ENCODE results near the gene RASGRP3.
A peak's percentile ranks its signal among the peaks of the same experiment; 100 is the strongest.
"Not testable (repeated sequence)": the region's sequence is repeated elsewhere in the genome, so short reads cannot be mapped to it uniquely, and the experiment has no call there.

Gene RASGRP3

DNA sequence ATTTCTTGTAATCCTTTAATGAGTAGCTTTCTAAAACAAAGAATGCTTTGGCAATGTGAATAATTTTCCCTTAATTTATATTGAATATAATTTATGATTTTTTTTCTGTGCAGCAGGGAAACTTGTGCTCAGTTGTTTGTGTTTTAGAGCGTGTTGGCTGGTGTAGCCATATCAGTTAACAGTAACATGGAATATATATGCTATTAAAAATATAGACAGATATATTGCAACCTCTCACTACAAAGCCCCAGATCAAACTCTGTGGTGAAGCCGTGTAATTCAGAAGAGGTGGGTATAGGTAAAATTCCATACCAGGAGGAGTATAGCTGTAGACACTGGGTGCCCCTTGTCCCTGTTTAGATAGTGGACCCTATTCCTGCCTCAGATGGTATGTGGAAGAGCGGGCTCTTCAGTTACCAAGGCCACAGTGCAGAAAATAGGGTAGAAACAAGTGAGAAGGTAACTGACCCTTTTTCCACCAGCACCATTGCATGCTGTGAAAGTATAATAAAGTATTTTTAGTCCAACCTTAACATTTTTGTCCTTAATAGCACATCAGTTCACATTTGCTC, 18.1 kb upstream of the RASGRP3 start:
- DNase-seq = no peak

DNA sequence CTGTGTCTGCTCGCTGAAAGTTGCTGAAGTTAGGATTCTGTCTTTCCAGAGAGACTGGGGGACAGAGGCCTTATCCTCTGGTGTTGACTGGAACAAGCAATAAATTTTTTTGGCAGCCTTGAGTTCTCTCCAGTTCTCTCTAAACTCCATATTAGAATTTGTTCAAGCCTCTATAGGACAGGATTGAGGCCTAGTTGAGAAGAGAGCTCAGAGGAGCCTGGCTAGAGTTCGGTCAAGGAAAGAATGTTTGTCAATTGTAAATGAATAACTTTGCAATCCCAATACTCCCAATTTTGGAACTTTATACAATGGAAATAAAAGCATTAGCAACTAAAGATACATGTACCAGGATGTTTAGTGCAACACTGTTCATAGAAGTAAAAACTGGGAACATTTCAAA, 16.7 kb upstream of the RASGRP3 start:
- DNase-seq = no peak

DNA sequence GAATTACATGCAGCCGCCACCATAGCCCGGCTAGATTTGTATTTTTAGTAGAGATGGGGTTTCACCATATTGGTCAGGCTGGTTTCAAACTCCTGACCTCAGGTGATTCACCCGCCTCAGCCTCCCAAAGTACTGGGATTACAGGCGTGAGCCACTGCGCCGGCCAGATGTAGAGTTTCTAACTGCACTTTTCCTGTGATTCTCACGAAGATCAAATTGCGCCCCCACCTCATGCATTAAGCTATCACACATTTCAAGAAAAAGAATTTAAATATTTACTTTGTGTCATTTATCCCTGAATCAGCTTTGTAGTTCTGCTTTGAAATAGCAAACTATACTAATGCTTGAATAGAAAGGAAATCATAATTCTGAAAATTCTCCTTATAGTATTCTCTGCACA, 13.9 kb upstream of the RASGRP3 start:
- not testable (repeated sequence) for DNase-seq

DNA sequence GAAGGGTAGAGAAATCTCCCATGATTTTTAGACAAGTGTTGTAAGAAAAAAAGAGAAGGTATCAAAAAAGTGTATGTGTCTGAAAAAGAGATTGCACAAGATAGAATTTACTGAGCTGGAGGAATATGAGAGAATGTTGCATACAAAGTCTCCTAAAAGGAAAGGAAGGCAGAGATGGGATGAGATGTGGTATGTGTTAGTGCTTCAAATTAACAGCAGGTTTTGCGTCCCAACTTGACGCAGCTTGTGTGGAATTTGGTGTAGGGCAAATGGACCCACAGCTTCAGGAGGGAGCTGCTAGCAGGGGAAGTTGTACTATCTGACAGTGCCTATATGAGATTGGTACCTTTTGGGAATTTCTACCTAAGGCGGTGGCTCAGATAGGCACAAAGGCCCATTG, 9.0 kb upstream of the RASGRP3 start:
- no peak for DNase-seq

DNA sequence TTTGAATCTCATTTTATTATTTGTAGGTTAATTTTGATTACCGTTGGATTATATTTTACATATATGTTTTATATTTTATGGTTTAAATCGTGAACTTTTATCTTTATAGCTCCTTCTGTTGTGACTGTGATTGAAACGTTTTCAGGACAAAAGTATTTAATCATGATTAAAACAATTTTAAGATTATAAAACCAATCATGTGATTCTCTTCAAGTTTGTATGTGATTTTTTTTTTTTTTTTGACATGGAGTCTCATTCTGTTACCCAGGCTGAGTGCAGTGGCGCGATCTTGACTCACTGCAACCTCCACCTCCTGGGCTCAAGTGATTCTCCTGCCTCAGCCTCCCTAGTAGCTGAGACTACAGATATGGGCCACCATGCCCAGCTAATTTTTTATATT, 7.2 kb upstream of the RASGRP3 start:
- no peak for DNase-seq

DNA sequence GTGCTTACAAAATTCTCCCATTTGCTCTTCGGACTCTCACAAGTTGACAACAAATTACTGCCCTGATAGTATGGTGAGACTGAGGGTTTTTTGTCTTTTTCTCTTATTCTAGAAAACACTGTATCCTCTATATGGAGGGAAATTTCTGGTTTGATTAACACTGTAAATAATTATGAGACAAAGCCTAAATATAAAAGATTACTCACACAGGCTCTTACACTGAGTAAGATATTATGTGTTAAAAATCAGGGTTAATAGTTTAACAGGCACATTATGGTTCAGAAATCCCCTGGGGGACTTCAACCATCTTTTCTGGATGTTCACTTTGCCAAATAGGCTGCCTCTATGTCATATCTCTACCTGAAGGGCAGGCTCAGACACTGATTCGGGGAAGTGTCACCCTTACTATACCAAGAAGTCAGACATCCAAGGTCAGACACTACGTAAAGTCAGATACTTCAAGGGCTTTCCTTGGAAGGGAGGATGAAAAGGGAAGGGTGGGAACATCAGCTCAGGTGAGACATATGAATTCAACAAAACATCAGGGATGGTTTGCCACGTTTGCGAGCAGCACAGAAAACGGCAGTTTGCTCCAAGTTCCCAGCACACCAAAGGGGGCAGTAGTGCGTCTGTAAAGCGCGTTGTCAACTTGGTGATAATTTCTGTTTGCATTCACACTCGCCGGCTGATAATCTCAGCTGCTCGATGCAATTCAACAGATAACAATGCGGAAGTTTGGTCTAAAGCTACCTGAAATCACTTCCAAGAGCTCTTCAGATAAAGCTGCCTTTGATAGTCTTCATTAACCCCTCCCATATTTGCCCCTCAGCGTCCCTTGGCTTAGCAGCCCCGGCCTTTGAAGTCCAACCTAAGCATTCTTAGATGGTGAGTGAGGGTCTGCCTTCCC, 972 bp upstream of the RASGRP3 start:
- DNase-seq = peak; percentile 89

DNA sequence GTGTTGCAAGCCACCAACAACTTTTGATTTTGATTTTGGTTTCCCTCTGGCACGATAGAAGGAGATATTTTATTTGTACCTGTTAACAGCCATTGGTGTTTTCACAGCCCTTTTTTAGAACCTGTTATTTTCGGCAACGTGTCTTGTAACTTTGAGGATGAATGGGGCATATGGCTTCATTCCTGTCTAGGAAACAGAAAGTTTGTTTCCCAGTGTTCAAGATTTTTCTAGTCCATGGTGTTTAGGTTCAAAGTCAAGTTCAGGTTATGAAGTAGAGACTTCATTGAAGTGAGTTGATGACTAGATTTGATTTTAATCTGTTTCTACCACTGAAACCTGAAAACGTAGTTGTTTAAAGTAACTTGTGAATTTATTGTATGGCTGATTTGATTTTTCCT, 343 bp downstream of the RASGRP3 start:
- DNase-seq = no peak

DNA sequence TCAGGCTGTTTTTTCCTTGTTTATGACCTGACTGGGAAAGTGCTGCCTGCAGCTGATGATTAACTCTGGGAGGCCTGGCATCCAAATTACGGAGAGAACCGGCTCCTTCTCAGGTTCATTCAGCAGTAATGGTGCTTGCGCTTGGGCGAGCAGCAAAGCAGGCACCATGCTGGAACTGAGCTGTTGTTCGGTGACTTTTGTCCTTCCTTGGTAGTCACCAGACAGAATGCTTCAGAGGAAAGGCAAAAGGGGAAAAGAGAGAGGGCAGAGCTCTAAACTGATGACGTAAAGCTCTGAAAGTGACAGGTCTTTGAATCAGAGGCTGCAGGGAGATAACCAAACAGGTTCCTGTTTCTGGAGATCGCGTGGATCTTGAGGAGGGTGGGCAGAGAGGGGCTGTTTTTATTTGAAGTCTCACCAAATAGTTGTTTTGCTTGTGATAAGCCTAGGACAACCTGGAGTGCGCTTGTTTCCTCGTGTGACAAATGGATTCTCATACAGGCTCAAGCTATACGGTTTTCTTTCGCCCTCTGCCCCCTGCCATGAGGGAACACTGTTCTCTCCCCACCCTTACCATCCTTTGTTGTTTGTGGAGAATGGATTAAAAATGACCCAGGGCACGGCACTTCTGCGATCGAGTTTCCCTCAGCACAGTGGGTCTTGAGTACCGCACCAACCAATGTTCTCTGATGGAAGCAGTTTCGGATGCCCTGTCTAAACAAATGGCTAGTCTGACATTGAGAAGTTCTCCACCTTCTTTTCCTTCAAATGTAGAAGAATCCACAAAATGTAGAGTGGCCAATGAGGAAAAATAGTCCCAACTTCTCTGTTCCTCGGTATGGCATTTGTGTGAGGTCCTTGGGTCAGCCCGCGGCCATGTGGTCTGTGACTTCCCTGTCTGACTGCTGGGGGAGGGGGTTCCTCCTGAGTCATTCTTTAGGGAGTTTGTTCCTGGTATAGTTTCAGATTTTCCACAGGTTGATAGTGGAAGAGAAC, 1.3 kb downstream of the RASGRP3 start:
- no peak for DNase-seq

DNA sequence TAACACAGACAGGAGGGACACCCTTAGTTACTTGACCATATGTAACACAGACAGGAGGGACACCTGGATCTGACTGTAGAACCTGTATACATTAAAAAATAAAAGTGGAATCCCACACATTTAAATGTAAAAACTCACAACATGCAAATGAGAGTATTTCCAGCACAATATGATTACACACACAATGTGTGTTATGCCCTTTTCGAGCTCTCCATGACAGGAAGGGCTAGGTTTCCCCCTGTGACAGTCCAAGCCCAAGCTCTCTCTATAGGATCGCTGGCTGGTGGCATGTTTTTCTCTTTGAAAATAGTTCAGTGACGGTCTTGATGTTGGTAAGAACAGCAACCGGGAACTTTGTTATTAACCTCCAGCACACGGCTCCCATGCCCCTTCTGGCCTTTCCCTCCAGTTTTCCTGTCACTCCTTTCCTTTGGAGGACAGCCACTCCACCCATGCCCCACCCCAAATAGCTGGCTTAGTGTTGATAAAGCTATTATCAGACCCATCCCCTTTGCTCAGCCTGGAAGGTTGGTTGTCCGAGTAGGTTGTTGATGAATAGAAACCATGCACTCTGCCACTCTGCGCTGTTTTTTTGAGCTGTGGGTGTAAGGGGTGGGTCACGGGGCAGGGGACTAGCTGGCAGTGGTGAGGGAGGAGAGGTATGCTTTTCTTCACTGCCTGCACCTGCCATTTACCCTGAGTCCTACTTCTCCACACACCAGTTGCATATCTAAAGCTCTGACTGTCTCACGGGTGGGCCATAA, 2.7 kb downstream of the RASGRP3 start:
- DNase-seq = no peak

DNA sequence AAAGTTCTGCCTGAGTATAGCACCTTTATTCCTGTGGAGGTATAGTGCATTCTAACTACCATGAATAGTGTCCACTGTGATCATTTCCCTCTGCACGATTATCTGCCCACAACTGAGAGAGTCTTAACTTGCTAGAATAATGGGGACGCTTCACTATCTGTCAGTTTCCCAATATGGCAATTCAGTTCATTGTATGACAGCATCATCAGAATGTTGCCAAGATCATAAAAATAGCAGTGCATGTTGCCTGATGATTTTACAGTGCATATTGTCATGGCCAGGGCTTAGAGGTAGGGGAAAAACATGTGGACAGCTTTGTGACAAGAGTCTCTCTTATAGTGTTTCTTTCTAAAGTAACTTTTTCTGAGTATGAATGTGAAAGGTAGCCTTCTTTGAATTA, 6.1 kb downstream of the RASGRP3 start:
- DNase-seq = no peak

DNA sequence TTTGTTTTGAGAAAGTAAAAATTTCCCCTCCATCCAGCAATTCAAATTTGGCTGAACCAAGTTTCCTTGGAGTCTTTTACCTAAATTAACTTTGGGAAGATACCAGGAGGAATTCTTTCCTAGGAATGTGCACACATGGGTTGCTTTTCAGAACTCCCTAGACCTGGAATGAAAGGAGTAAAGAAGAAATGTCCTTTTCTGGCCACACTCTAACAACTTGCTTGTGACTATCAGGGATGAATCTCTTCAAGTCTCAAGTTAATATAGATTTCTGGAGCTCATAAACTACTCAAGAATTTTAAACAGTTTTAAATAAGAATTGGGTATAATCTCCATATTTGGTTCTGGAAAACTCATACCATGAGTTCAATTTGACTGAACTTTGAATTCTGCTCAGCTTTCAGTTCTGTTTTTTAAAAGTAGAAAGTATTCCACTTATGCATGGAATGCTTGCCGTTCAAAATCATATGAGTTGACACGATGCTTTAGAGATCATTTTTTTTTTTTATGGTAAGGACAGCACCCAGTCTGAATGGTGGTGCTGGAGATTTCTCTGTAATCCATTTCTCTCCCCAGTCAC, 7.7 kb downstream of the RASGRP3 start:
- DNase-seq = no peak

DNA sequence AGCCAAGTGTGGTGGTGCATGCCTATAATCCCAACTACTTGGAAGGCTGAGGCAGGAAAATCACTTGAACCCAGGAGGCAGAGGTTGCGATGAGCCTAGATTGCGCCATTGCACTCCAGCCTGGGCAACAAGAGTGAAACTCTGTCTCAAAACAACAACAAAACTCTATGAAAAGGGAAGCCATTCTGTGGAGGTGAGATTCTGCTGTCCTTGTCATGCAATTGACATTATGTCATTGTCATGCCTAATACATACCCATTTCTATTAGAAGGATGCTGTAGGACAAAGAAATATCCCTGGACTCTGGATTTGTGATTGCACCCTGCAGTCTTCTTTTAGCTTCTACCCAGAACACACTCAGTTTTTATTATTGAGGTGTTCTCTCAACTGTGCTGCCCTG, 8.6 kb downstream of the RASGRP3 start:
- DNase-seq = no peak

DNA sequence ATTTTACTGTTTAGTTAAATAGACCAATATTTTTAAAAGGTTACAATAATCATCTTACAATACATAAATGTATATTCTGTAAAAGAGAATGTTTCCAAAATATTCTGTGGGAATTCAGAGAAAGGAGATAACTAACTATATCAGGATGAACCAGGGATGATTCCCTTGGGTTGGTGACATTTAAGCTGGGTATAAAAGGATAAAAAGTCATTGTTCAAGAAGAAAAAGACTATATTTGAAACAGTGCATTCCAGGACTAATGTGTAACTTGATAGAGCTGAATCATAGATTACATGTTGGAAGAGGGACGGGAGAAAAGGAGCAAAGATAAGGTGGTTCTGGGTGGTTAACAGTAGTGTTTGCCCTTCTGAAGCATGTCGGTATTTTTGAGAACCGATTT, 10.1 kb downstream of the RASGRP3 start:
- DNase-seq = no peak

DNA sequence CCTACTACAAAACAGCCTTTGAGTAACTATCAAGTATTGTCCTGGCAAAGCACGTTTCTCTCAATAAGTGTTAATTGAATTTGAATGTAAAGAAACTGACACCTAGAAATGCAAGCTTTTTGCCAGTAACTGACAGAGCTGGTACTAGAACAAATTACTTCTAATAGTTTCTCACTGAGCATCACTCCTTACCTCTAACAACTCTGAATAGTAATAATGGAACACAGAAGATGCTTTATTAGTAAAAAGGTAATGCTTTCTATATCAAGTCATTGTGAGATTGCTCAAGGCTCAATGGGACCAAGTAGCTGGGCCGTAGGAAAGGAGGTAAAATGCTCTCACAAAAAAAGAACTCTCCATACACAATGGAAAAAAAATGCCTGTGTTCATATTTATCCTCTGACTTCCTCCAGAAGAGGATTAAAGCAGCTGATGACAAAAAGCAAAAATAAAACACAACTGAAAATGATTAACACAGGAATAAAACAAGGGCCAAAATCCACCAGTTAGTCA, 11.8 kb downstream of the RASGRP3 start:
- no peak for DNase-seq

DNA sequence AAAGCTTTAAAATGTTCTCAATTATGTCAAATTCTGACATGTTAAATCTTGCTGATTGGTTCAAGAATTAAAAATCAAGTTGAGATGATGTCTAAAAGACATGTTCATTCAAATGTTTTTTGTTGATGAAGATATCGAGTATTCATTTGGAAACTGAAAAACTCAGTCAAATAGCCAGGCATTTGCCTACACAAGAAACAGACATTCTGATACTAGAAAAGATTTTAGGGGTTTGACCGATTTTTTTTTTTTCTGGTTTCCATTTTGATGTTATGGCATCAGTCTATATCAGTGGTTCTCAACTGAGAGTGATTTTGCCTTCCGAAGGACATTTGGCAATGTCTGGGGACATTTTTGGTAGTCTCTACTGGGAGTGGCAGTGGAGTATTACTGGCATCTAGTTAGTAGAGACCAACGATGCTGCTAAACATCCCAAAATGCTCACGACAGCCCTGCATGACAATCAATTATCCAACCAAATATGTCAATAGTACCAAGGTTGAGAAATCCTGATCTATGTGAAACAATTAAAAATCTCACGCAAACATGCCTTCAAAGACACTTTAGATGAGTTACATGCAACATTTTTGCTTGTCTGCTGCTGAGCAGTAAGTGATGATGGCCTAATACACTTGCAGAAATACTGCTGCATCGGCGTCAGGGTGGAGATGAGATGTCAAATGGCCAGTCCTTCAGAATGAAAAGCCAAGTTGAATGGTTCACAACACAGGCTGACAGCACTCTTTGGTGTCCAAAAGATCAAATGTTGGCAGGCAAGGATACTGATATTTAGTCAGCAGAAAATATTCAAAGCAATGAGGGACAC, 12.5 kb downstream of the RASGRP3 start:
- DNase-seq = no peak

DNA sequence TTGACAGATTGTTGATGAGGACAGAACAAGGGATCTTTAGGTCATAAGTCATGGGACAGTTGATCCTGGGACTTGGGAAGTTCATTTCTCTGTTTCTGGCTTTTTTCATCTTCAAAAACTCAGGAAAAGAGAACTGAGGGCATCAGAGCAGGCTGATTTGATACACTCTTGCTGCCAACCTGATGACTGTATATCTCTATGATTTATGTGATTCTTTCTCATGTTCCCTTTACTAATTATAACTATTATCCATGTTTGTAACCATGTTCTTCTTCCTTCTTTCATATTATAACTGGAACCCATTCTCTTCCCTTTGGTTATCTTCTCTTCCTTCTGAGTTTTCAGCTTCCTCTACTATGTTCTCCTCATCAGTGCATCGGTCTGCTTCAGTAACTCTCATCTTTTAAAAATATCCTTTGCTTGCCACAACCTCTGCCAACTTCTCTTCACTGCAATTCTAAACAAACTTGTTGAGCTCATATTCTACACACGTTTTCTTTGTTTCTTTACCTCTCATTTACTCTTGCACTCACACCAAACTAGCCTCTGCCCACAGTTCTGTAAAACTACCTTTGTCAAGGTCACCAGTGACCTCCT, 13.5 kb downstream of the RASGRP3 start:
- no peak for DNase-seq

DNA sequence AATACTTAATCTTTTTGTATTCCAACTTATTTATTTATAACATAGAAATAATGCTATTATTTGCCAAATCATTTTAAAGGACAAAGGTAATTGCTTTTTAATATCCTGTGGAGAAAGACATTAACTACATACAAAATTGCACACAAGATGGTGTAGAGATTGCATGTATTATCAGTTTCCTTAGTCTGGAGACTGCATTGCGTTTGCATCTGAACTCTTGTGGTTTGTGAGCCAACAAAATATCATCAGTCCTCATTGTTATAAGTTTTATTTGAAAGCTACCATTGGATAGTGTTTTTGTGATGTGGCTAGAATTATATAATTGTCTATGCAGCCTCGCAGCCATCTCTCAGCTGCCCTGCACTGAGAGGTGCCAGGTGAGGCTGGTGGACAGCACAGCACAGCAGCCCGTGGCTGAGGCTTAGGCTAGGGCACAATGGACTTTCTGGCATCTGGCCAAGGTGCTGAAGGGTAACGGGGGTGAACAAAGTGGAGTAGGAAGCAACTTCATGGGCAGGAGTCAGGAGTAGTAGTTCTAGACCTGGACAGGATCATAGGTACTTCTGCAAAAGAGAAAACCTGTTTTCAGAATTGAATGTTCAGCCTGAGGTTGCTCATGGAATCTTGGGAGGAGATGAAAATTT, 15.1 kb downstream of the RASGRP3 start:
- DNase-seq = no peak

DNA sequence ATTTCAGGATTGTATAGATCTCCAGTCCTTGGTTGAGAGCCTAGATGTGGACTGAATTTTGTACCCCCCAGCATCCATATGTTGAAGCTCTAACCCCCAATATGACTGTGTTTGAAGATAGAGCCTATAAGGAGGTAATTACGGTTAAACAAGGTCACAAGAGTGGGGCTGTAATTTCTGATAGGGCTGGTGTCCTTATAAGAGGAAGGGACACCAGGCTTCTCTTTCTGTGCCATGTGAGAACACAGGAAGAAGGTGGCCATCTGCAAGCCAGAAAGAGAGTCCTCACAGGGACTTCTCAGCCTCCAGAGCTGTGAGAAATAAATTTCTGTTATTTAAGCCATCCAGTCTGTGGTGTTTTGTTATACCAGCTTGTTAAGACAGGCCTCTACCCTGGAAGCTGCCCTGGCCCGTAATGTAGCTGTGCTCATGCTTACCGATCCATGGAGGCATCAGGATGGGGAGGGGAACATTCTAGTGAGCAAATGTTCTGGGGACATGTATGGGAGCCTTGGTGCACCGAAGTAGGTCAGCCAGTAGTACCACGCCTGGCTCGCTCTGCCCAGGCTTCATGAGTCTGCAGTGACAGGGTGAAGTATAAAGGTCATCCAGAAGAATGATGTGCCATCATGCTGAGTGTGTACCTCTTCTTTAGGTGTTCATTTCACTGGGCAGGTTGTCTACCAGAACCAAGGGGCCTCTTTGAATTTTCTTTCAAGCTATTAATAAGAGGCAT, 16.1 kb downstream of the RASGRP3 start:
- DNase-seq = no peak

DNA sequence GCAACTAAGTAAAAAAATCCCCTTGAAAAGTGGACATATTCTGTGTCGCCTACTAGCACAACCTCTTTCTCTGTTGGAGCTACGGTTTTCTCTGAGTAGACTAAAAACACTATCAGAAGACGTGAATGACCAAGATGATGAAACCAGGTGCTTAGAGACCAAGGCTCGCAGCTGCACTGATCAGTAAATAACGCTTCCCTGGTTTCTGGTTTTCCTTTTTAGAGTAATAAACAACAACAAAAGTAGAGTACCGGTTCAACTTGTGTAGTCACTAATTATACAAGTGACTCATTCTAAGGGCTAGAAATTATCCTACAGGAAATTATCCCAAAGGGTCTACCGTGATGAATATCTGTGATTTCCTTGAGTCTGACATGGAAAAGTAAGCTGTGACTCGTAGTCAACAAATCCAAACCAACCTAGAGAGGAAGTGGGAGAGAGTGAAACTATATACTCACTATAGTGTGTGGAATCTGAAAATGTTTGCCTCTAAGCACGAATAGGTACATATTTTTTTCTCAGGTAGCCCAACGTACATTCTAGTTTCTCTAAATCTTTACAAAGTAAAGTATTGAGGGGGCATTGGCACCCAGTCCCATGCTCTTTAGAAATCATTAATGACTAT, 17.8 kb downstream of the RASGRP3 start:
- DNase-seq = peak; percentile 41

Measured in RPMI8226 (cell line).